HepG2 (cell line): ENCODE data around the gene DDOST. TPM values are rescaled to one million over a fixed set of nuclear protein-coding genes. Genes with fewer than 3 reads are reported as not detected.
A peak's percentile ranks its signal among the peaks of the same experiment; 100 is the strongest.

Experiments used
- ATRX ChIP-seq: sonication (generic); formaldehyde crosslinking; IDR thresholded peaks from 2 replicates; pipeline ENCODE4 v1.4.0; 2020; ENCODE audit warnings: missing genetic modification reagents, borderline replicate concordance
- BRCA1 ChIP-seq: sonication (generic); formaldehyde crosslinking; IDR thresholded peaks from 2 replicates; pipeline ENCODE4 v1.4.0; 2020; ENCODE audit warnings: missing genetic modification reagents
- DBP ChIP-seq: sonication (generic); formaldehyde crosslinking; IDR thresholded peaks from 2 replicates; pipeline ENCODE4 v1.4.0; 2020; ENCODE audit warnings: missing genetic modification reagents; ENCODE audit errors: not compliant biosample characterization
- GATA4 ChIP-seq: sonication (generic); IDR thresholded peaks from 2 replicates; pipeline ENCODE4 v1.6.1; 2016; ENCODE audit warnings: antibody characterized with exemption, low read depth, borderline replicate concordance
- HNF1A ChIP-seq, 2 experiments: sonication (generic) in 1 of 2; formaldehyde crosslinking in 1 of 2; IDR thresholded peaks; 2 replicates each; pipeline versions ENCODE4 v1.4.0 to v1.6.1; 2016 to 2020; ENCODE audit warnings: borderline replicate concordance in 1 of 2, low read depth in 1 of 2, mild to moderate bottlenecking in 1 of 2, missing genetic modification reagents in 1 of 2
- KMT2A ChIP-seq: sonication (generic); formaldehyde crosslinking; IDR thresholded peaks from 2 replicates; pipeline ENCODE4 v1.4.0; 2020; ENCODE audit warnings: missing genetic modification reagents
- MAX ChIP-seq: IDR thresholded peaks from 2 replicates; pipeline ENCODE4 v1.6.1; 2012; ENCODE audit warnings: inconsistent platforms
- SIN3B ChIP-seq: fragments of 150-350 bp; IDR thresholded peaks from 2 replicates; pipeline ENCODE4 v1.6.1; 2014; ENCODE audit warnings: low read length
- SP1 ChIP-seq, 2 experiments: fragments of 450-650 bp in 1 of 2; sonication (generic) in 1 of 2; formaldehyde crosslinking in 1 of 2; IDR thresholded peaks; 2 replicates each; pipeline versions ENCODE4 v1.4.0 to v1.6.1; 2016 to 2020; ENCODE audit warnings: missing genetic modification reagents in 1 of 2
- SRSF1 ChIP-seq: fragments of 200-400 bp; formaldehyde crosslinking; optimal IDR thresholded peaks from 2 replicates; pipeline ENCODE3; 2017; ENCODE audit warnings: mild to moderate bottlenecking, low read depth, low read length, moderate library complexity
- TBP ChIP-seq: sonication (generic); formaldehyde crosslinking; IDR thresholded peaks from 2 replicates; pipeline ENCODE4 v1.5.0; 2020; ENCODE audit warnings: missing genetic modification reagents
- ZFY ChIP-seq: sonication (generic); formaldehyde crosslinking; IDR thresholded peaks from 2 replicates; pipeline ENCODE4 v1.4.0; 2020; ENCODE audit warnings: missing genetic modification reagents
- ZMYM4 ChIP-seq: sonication (generic); formaldehyde crosslinking; IDR thresholded peaks from 2 replicates; pipeline ENCODE4 v1.8.1; 2023; ENCODE audit warnings: mild to moderate bottlenecking, missing genetic modification reagents
- ZNF205 ChIP-seq: IDR thresholded peaks from 2 replicates; pipeline ENCODE4 v1.6.1; 2018; ENCODE audit warnings: missing biosample characterization, missing genetic modification reagents
- ZNF207 ChIP-seq: fragments of 450-650 bp; IDR thresholded peaks from 2 replicates; pipeline ENCODE4 v1.6.1; 2016; ENCODE audit warnings: antibody characterized with exemption, borderline replicate concordance
- ZNF280D ChIP-seq: sonication (generic); formaldehyde crosslinking; IDR thresholded peaks from 2 replicates; pipeline ENCODE4 v1.5.1; 2020; ENCODE audit warnings: mild to moderate bottlenecking, missing genetic modification reagents
- ZNF530 ChIP-seq: sonication (generic); formaldehyde crosslinking; IDR thresholded peaks from 2 replicates; pipeline ENCODE4 v1.5.0; 2020; ENCODE audit warnings: low read depth, mild to moderate bottlenecking, missing genetic modification reagents
- ZNF773 ChIP-seq: sonication (generic); formaldehyde crosslinking; IDR thresholded peaks from 2 replicates; pipeline ENCODE4 v1.4.0; 2020; ENCODE audit warnings: missing genetic modification reagents, borderline replicate concordance
- ZNF780A ChIP-seq: sonication (generic); formaldehyde crosslinking; IDR thresholded peaks from 2 replicates; pipeline ENCODE4 v1.8.0; 2022; ENCODE audit warnings: mild to moderate bottlenecking, missing genetic modification reagents, moderate library complexity
- ZNF788 ChIP-seq: sonication (generic); formaldehyde crosslinking; IDR thresholded peaks from 2 replicates; pipeline ENCODE4 v1.5.0; 2020; ENCODE audit warnings: mild to moderate bottlenecking, missing genetic modification reagents, borderline replicate concordance
- polyA plus RNA-seq, 8 experiments: library from polyadenylated mRNA; depleted of rRNA in 3 of 8; stranded (reverse) in 7 of 8; unstranded in 1 of 8; fragments of >200 nt; fragmentation: Illumina TruSeq in 4 of 8; extraction: Trizol in 4 of 8; gene quantifications; 2 replicates each; pipeline versions ENCODE4 v1.2.1 to v1.2.3, GENCODE V29; 2011 to 2016; ENCODE audit warnings: low read depth in 4 of 8, missing spikeins in 1 of 8, mixed read lengths in 1 of 8; ENCODE audit not compliant: insufficient read depth in 1 of 8
- total RNA-seq, 5 experiments: library from RNA; depleted of rRNA; stranded (reverse); fragments of >200 nt; fragmentation: Illumina TruSeq; extraction: Trizol; gene quantifications; 2 replicates each; pipeline ENCODE4 v1.2.3, GENCODE V29; 2016; ENCODE audit warnings: low read depth in 1 of 5

Gene DDOST
- total and polyA plus RNA-seq, 2 of the 13 experiments (the other 11 are each of a cell fraction or from before 2014, with no cell fraction given): 335 to 494 TPM

- TF ChIP-seq SRSF1: no peak
- no peak for TF ChIP-seq DBP (CRISPR knock-in tag)
- TF ChIP-seq ZNF280D (CRISPR knock-in tag): peak; percentile 57; the same call in 1 of the 2 replicates
- no peak for TF ChIP-seq HNF1A (IDR thresholded peaks at IDR 0.05; ENCODE audit: low read depth)
- TF ChIP-seq HNF1A (CRISPR knock-in tag; IDR thresholded peaks at IDR 0.05; ENCODE audit: borderline replicate concordance): no peak
- TF ChIP-seq ZMYM4: peak; percentile 71
- TF ChIP-seq ZNF205 (CRISPR knock-in tag): no peak
- no peak for TF ChIP-seq ZNF780A (CRISPR knock-in tag)
- no peak for TF ChIP-seq SIN3B
- TF ChIP-seq KMT2A (CRISPR knock-in tag): no peak
- no peak for TF ChIP-seq GATA4
- TF ChIP-seq ATRX (CRISPR knock-in tag): no peak
- TF ChIP-seq SP1 (IDR thresholded peaks at IDR 0.05): no peak
- TF ChIP-seq SP1 (CRISPR knock-in tag; IDR thresholded peaks at IDR 0.05): 0 out of 2 replicates have a peak, but pooled peaks have one; percentile 18
- TF ChIP-seq TBP (CRISPR knock-in tag): no peak
- TF ChIP-seq ZNF530: no peak
- TF ChIP-seq ZNF788 (CRISPR knock-in tag): peak; percentile 42; the same call in 1 of the 2 replicates
- peak; percentile 75 for TF ChIP-seq ZFY (CRISPR knock-in tag)
- no peak for TF ChIP-seq ZNF773 (CRISPR knock-in tag)
- no peak for TF ChIP-seq BRCA1
- TF ChIP-seq ZNF207: no peak
- TF ChIP-seq MAX: peak; percentile 92
Observed at GRCh38 chr1:20696397-20697333, 35.5 kb upstream of the DDOST start (continued).
